Iris pigment epithelial cell (primary cell): ENCODE data around the gene SPINDOC.
"Not testable (repeated sequence)": the region's sequence is repeated elsewhere in the genome, so short reads cannot be mapped to it uniquely, and the experiment has no call there.

Experiments used
- DNase-seq: peaks from one replicate; pipeline ENCODE4 v3.0.0-alpha.2; 2011; ENCODE audit warnings: low read depth

Gene SPINDOC, protein sequence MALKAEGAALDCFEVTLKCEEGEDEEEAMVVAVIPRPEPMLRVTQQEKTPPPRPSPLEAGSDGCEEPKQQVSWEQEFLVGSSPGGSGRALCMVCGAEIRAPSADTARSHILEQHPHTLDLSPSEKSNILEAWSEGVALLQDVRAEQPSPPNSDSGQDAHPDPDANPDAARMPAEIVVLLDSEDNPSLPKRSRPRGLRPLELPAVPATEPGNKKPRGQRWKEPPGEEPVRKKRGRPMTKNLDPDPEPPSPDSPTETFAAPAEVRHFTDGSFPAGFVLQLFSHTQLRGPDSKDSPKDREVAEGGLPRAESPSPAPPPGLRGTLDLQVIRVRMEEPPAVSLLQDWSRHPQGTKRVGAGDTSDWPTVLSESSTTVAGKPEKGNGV

DNA sequence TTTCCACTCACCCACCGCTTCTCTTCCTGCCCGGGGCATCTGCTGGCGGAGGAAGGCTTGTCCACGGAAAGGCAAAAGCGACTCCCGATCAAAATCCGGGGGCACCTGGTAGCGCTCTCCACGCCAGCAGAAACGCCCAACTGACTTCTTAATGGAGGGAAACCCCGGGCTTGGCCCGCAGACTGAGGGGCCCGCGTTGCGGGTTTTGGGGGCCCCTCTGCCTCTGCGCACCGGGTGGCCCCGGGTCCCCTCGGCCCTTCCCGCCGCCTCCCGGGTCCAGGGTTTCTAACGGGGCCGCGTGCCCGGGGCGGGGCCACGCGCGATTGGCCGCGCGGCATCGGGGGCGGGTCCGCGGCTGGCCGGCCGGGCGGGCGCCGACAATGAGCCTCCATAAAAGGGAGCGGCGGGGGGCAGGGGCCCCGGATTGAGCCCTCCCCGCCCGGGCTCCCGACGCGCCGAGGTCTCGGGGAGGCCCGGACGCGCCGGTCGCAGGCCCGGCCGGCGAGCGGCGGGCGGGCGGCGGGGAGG, at the start of gene SPINDOC:
TSS of gene SPINDOC (plus strand) at position 422 of the 528 bp plus-strand sequence. CDS start 231 bp downstream, outside the sequence.
- peak; percentile 63 for DNase-seq

DNA sequence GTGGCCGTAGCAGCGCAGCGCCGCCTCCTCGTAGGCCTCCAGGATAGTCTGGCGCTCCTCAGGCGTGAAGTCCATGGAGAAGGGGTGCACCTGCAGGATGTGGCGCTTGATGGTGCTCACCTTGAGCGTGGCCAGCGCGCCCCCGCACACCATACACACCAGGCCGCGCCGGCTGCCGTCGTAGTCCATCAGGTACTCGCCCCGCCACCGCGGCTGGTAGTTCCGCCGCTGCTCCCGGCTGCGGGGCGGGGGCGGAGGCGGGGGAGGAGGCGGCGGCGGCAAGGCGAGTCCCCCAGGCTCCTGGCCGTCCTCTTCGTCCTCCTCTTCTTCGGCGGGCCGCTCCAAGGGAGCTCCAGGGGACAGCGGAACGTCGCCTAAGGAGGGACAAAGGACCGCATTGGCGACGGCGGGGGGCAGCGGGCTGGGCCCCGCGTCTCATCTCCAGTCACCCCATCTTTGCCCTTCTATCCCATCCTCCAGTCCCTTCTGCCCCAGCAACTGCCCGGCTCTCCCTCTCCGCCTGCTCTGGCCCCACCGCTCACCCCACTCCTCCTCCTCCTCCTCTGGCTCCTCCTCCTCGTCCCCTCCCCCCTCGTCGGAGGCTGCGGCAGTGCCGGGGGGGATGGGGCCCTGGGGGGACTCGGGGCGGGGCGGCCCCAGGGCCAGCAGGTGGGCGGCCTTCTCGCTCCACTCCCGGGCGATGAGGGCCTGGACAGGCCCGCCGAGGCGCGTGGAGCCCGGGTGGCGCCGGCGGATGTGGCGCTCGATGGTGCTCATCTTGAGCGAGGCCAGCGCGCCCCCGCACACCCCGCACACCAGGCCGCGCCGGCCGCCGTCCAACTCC, 49.5 kb upstream of the SPINDOC start:
- no peak for DNase-seq

DNA sequence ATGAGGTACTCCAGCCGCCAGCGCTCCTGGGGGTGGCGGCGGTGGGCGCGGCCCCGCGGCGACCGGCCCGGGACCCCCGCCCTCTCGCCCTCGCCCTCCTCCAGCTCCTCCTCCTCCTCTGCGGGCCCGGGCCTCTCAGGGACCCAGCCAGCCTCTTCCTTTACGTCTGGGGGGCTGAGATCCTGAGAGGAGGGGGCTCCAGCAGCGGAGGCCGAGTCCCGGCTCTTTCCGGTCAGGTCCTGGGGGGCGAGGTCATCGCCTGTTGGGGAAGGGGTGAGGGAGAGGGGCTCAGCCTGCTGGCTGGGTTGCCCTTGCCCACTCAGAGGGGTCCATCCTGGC, 48.9 kb upstream of the SPINDOC start:
- DNase-seq, result no peak

GRCh38 chr11:63764679-63765647, 48.3 kb upstream of the SPINDOC start:
- DNase-seq, result no peak

GRCh38 chr11:63765688-63766241, 47.5 kb upstream of the SPINDOC start:
- no peak for DNase-seq

DNA sequence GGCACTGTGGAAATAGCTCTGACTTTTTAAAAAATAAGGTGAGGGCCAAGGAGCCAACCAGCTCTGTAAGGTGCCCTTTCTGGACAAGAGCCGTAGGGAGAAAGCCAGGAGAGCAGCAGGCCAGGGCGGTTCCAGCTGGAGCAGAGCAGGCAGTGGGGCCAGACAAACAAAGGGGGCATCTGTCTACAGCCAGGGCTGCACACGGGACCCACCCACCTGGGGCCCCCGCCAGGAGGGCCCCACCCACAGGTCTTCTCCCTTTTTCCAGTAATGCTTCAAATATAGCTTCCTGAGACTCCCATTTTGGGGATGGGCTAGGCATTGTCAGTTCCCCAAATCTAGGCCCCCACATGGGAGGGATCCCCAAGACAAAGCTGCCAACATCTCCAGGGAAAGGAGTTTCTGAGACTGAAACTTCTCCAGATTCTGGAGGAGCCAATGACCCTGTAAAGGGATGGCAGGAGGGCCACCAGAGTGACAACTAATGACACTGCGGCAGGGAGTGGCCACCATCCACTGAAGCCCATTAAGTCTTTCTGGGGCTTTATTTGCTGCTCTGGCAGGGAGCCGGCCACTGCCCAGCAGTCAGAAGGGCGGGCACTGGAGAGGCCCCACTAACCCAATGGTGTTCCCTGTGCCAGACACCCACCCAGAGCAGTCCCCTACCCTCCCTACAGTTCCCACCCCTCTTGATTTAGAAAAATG, 46.6 kb upstream of the SPINDOC start:
- no peak for DNase-seq

GRCh38 chr11:63767267-63767564, 46.0 kb upstream of the SPINDOC start:
- no peak for DNase-seq

DNA sequence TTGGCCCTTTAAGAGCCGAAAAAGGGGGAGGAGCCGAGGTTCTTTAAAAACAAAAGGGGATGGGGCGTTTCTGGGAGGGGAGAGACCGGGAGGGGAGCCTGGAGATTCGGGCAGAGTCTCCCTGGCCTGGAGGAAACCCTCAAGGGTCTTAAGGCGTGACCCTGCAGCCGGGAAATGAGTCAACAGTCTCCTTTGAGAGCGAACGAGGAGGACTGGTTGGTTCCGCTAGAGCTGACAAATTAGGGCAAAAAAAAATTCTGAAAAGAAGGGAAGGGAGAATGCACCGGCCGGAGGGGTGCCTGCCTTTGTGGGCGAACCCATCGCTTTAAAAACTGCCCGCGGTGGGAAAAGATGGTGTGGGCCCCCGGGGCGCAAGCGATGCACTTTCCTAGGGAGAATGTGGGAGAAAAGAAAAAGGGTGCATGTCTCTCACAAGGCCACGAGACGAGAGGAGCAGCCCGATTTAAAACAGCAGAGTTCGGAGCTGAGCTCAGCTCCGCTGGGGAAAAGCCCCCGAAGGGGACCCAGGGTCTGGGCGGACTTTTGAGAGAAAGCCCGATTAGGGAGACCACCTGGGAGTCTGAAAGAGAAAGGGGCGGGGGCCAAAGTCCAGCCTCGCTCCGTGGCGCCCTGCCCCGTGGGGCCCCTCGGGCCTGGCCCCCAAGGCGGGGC, 45.6 kb upstream of the SPINDOC start:
- DNase-seq, result peak; percentile 69

- DNase-seq, result peak; percentile 58
Measured at GRCh38 chr11:63768237-63769041, 44.8 kb upstream of the SPINDOC start, which contains the start of gene ZFTA. ZFTA (minus strand) TSS chr11:63768775; CDS start chr11:63768622, 153 bp downstream.

- no peak for DNase-seq
Measured at GRCh38 chr11:63769042-63769713, 44.1 kb upstream of the SPINDOC start.

- no peak for DNase-seq
Measured at GRCh38 chr11:63769714-63770455, 43.4 kb upstream of the SPINDOC start.

- no peak for DNase-seq
Measured at GRCh38 chr11:63770763-63771162, 42.5 kb upstream of the SPINDOC start.

- DNase-seq, result not testable (repeated sequence)
Measured at GRCh38 chr11:63771741-63772318, 41.4 kb upstream of the SPINDOC start.

GRCh38 chr11:63775191-63775590, 38.1 kb upstream of the SPINDOC start:
- DNase-seq, result peak; percentile 46

- no peak for DNase-seq
Measured at GRCh38 chr11:63779039-63779438, 34.2 kb upstream of the SPINDOC start.

DNA sequence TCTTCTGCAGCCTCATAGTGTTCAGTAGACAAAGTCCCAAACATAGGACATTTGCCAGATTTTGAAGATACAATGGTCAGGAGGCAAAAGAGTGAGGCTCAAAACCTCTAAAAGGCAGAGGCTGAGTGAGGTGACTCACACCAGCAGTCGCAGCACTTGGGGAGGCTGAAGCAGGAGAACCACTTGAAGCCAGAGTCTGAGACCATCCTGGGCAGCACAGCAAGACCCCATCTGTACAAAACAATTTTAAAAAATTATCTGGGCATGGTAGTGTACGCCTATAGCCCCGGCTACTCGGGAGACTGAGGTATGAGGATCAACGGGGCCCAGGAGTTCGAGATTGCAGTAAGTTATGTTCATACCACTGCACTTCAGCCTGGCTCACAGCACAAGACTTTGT, 30.5 kb upstream of the SPINDOC start:
- DNase-seq, result no peak

DNA sequence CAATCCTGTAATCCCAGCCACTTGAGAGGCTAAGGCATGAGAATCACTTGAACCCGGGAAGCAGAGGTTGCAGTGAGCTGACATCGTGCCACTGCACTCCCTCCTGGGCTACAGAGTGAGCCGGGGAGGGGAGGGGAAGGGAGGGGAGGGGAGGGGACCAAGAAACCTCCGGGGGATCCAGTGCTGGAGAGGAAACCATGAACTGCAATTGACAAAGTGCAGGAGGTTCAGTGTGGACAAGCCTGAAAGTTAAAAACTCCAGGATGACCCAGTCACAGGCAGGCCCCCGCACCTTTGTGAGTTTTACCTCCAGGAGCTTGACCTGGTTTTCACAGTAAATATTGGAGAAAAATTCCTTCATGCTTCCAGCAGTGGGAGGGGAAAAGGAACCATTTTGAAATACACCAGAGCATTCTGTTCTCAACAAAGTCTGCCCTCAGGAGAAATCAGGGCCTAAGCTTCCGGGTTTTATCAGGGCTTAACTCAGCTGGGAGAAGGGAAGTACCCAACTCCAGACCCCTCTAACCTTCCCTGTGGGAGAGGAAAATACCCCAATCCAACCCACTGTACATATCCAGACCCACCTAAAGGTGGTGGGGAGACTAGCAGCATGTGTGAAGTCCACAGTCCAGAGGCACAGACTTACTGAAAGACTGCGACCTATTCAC, 29.2 kb upstream of the SPINDOC start:
- no peak for DNase-seq
